ENCODE results near the gene ACSM5.
"Not testable (repeated sequence)": the region's sequence is repeated elsewhere in the genome, so short reads cannot be mapped to it uniquely, and the experiment has no call there.

ACSM5 gene

DNA sequence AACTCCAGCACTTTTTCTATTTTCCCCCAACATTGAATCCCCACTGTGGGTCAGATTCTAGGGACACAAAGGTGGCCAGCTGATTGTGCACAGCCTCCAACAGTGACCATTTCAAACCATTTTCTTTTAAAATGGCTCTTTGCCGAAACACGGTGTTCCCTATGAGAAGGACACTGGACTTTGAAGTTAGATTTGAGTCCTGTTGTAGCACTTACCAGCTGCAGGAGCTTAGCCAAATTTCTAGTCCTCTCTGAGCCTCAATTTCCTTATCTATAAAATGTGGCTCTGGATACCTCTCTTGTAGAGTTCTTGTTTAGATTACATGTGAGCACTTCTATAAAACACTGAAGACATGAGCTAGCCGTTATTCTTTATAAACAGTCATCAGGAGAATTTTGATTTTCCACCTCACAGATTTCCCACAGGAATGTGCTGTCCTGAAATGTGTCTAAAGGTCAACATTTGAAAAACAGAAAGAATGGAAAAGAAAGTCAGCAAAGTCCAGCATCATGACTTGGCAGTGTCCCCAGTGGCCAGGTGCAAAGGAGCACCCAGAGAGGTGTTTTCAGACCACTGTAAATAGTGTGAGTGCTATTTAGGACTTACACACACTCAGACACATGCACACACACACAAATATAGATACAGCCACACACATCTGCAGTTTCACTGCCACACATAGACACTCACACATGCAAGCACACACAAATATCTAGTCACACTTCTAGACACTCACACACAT lies 37.5 kb downstream of the ACSM5 start:
- DNase-seq (ENCODE audit: low read depth, low spot score) = not testable (repeated sequence)

DNA sequence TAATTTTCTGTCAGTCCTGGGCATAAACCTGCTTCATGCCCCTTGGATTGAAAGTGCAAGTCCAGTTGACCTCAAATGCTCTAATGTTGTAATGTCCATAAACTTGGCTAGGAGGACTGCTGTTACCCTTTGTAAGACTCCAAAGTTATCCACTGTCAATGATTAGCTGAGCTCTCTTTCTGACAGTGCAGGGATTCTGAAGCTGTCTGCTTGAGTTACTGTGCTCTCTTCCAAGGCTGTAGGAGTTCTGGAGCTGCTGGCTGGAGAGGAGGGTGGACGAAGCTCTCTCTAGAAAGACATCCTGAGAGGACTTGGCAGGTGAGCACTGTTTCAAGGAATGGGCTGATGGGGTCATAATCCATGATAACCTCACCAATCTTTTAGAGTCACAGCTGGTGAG lies 42.0 kb downstream of the ACSM5 start, which contains the start of gene ACSM2A:
Gene ACSM2A (plus strand): TSS at position 158 of the 400 bp plus-strand sequence. CDS start 8,594 bp downstream, outside the sequence.
- DNase-seq (ENCODE audit: low read depth, low spot score) = not testable (repeated sequence)

- DNase-seq (ENCODE audit: low read depth, low spot score) = not testable (repeated sequence)
Observed at GRCh38 chr16:20453633-20454032, 44.3 kb downstream of the ACSM5 start.

DNA sequence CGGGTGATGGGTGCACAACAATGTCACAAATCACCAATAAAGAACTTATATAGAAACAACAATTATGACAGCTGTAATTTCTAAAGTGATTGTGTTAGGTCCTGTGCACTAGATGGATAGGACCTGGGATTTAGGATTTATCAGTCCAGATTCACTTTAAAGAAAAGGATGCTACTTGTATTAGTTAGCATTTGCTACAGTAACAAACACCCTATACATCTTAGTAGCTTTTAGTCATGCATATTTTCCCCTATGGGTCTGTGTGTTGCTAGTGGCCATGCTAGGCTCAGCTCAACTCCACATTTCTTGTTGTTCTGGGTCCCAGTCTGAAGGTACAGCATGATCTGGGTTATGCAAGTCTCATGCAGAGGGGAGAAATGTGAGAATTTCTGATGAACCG lies 49.9 kb downstream of the ACSM5 start:
- DNase-seq (ENCODE audit: low read depth, low spot score) = not testable (repeated sequence)

DNA sequence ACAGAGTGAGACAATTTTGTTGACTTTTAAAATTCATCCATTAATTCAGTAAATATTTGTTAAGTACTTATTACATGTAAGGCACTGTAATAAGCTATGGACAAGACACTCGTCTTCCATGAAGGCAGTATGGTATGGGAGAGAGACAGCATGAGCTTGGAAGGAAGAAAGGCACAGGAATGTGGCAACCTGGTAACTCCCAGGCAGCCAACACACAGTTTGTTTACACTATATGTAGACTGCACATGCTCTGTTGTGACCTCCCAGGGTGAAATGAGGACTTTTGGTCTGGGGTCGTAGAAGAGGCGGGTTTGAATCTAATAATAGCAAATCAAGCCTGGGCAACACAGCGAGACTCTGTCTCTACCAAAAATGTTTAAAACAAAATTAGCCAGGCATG lies 51.0 kb downstream of the ACSM5 start:
- DNase-seq (ENCODE audit: low read depth, low spot score) = not testable (repeated sequence)

DNA sequence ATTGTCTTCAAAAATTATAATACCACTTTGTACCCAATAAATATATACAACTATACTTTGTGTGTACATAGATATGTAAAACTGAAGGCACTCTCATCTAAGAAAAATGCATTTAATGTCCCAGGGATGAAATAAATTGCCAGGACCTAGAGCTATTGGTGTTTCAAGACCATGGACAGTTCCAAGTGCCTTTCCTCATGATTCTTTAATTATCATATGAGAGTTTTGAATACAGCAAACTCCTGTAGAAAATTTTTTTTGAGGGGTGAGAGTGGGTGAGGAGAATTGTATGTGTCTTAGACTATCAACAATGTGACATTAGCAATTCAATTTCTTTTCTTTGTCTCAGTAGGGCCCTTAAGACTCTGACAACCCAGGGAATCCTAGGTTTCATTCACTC lies 59.6 kb downstream of the ACSM5 start:
- DNase-seq (ENCODE audit: low read depth, low spot score) = not testable (repeated sequence)

GRCh38 chr16:20469930-20470329 lies 60.6 kb downstream of the ACSM5 start:
- not testable (repeated sequence) for DNase-seq (ENCODE audit: low read depth, low spot score)

GRCh38 chr16:20470732-20471131 lies 61.4 kb downstream of the ACSM5 start:
- DNase-seq (ENCODE audit: low read depth, low spot score) = not testable (repeated sequence)

DNA sequence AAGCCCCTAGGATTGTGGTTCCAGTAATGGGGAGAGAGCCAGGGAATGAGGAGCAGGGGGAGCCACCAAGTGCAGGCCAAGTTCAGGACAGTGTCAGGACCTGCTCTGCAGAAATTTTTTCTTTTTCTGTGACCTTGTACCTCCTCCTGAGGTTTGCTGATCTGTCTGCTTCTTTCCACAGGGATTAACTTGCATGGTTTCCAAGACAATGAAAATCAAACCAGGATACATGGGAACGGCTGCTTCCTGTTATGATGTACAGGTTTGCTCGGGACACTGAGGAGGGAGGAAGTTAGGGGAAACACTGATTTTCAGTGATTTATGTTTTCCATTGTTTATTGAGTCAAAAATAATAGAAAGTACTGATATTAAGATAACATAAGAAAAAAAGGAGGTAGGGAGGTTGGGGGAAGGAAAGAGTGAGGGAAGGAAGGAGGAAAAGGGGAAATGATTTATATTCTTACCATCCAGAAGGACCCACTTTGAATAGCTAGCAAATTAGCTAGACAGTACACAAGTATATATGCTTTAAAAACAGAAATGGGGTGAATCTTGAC lies 67.9 kb downstream of the ACSM5 start:
- not testable (repeated sequence) for DNase-seq (ENCODE audit: low read depth, low spot score)

DNA sequence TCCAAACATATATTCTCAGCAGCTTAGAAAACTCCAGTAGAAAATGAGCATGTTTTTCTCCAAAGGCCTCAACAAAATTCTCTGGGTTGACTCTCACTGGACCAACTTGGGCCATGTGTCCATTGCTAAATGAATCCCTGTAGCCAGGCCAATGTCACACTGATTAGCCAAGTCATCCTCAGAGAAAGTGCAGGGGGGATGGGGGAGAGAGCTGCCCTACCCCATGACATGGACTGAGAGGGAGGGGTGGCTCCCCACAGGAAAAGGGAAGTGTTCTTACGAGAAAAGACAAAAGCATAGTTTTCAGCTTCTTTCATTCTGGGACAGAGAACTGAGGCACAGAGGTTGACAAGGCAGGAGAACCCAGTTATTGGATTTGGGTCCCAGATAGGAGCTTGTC lies 74.7 kb downstream of the ACSM5 start:
- not testable (repeated sequence) for DNase-seq (ENCODE audit: low read depth, low spot score)

- DNase-seq (ENCODE audit: low read depth, low spot score) = no peak
Observed at GRCh38 chr16:20484726-20485125, 75.4 kb downstream of the ACSM5 start.

DNA sequence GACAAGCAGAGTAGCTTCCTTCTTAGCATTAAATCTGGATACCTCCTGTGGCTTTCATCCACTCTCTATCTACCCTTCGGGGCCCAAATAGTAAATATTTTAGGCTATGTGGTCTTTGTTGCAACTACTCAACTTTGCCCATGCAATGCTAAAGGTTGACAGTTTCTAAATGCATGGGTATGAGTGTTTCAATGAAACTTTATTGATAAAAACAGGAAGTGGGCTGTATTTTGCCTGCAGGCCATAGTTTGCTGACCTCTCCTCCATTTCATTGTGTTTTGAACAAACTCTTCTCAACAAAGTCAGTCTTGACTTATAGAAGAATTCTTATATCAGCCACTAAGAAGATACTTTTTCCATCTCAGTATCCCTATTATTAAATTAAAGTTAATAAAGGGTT lies 76.1 kb downstream of the ACSM5 start:
- no peak for DNase-seq (ENCODE audit: low read depth, low spot score)

Data from iPS DF 19.7 (cell line).